SK-N-SH (cell line): Measurements from ENCODE around the gene UCK2. TPM values are rescaled to one million over a fixed set of nuclear protein-coding genes. Genes with fewer than 3 reads are reported as not detected.

Source experiments
- CTCF ChIA-PET: fragments of 300-600, 350-600 bp; formaldehyde crosslinking; extraction: SDS; loops from one replicate; lab custom pipeline; 2021; lab: Yijun Ruan, JAX
- POLR2A ChIA-PET: fragments of 350-600 bp; sonication (Branson Sonifier 250); formaldehyde crosslinking; extraction: SDS; loops from one replicate; lab custom pipeline; 2020; ENCODE audit warnings: antibody characterized with exemption, inconsistent platforms; lab: Yijun Ruan, JAX
- DNase-seq: peaks from one replicate; pipeline ENCODE4 v3.0.0; 2012
- H2AFZ ChIP-seq: fragments of 200-600 bp; sonication (generic); 2 replicates; pipeline ENCODE4 v1.8.1; 2016; ENCODE audit warnings: antibody characterized with exemption, mild to moderate bottlenecking, low read depth
- H3F3A ChIP-seq: fragments of 200-600 bp; sonication (generic); replicated peaks from 2 replicates; pipeline ENCODE3; 2016; ENCODE audit warnings: antibody characterized with exemption, mild to moderate bottlenecking; ENCODE audit not compliant: insufficient read depth
- H3K27ac ChIP-seq, 2 experiments: fragments of 200-500 bp in 1 of 2; fragments of 200-600 bp in 1 of 2; sonication (Bioruptor generic) in 1 of 2; sonication (generic), shearing (Covaris generic) in 1 of 2; 2 replicates each; pipeline versions ENCODE4 v1.5.1 to v1.6.1; 2014 to 2016; ENCODE audit warnings: low read depth in 2 of 2, inconsistent platforms in 1 of 2, low read length in 1 of 2, mild to moderate bottlenecking in 1 of 2, mixed read lengths in 1 of 2
- H3K27me3 ChIP-seq: fragments of 200-600 bp; sonication (generic), shearing (Covaris generic); 2 replicates; pipeline ENCODE4 v1.6.1; 2016; ENCODE audit warnings: mixed run types; ENCODE audit not compliant: insufficient read depth
- H3K36me3 ChIP-seq, 2 experiments: fragments of 200-500 bp in 1 of 2; fragments of 200-600 bp in 1 of 2; sonication (Bioruptor generic) in 1 of 2; sonication (generic) in 1 of 2; replicated peaks in 1 of 2; 2 replicates each; pipeline versions ENCODE3 to v1.5.1; 2014 to 2016; ENCODE audit warnings: low read length in 1 of 2, mild to moderate bottlenecking in 1 of 2; ENCODE audit not compliant: insufficient read depth in 2 of 2, control insufficient read depth in 1 of 2
- H3K4me1 ChIP-seq, 2 experiments: fragments of 200-500 bp in 1 of 2; fragments of 200-600 bp in 1 of 2; sonication (Bioruptor generic) in 1 of 2; sonication (generic), shearing (Covaris generic) in 1 of 2; 2 replicates each; pipeline versions ENCODE4 v1.5.1 to v1.6.1; 2014 to 2016; ENCODE audit warnings: low read depth in 1 of 2, low read length in 1 of 2, mixed run types in 1 of 2; ENCODE audit not compliant: insufficient read depth in 2 of 2, control insufficient read depth in 1 of 2
- H3K4me2 ChIP-seq: fragments of 200-600 bp; sonication (generic), shearing (Covaris generic); 2 replicates; pipeline ENCODE4 v1.6.1; 2017; ENCODE audit warnings: mixed run types
- H3K4me3 ChIP-seq, 2 experiments: fragments of 200-500 bp in 1 of 2; fragments of 200-600 bp in 1 of 2; sonication (Bioruptor generic) in 1 of 2; sonication (generic), shearing (Covaris generic) in 1 of 2; 2 replicates each; pipeline versions ENCODE4 v1.5.1 to v1.8.1; 2014 to 2016; ENCODE audit warnings: low read depth in 2 of 2, inconsistent platforms in 1 of 2, low read length in 1 of 2, mild to moderate bottlenecking in 1 of 2, mixed read lengths in 1 of 2, moderate library complexity in 1 of 2
- H3K79me2 ChIP-seq: fragments of 200-600 bp; sonication (generic); 2 replicates; pipeline ENCODE4 v1.8.1; 2017; ENCODE audit warnings: mild to moderate bottlenecking; ENCODE audit not compliant: insufficient read depth
- H3K9ac ChIP-seq: fragments of 200-600 bp; sonication (generic); 2 replicates; pipeline ENCODE4 v1.6.1; 2017; ENCODE audit warnings: mixed run types
- H3K9me2 ChIP-seq: fragments of 200-600 bp; sonication (generic); 2 replicates; pipeline ENCODE4 v1.6.1; 2017; ENCODE audit warnings: mixed run types
- H3K9me3 ChIP-seq: fragments of 200-600 bp; sonication (generic); 2 replicates; pipeline ENCODE4 v1.6.1; 2017; ENCODE audit warnings: mixed run types, mild to moderate bottlenecking, moderate library complexity
- H4K20me1 ChIP-seq: fragments of 200-600 bp; sonication (generic); 2 replicates; pipeline ENCODE4 v1.6.1; 2017; ENCODE audit warnings: mild to moderate bottlenecking, mixed run types; ENCODE audit not compliant: insufficient read depth
- ELF1 ChIP-seq: IDR thresholded peaks from 2 replicates; pipeline ENCODE4 v1.4.0; 2012
- EP300 ChIP-seq, 2 experiments: IDR thresholded peaks; 2 replicates each; pipeline versions ENCODE4 v1.4.0 to v1.6.1; 2012; ENCODE audit warnings: borderline replicate concordance in 1 of 2, low read depth in 1 of 2, low read length in 1 of 2
- EZH2phosphoT487 ChIP-seq: fragments of 200-600 bp; sonication (generic); IDR thresholded peaks from 2 replicates; pipeline ENCODE4 v1.6.1; 2017; ENCODE audit warnings: low read depth, mixed run types, mild to moderate bottlenecking, antibody characterized with exemption, moderate library complexity, borderline replicate concordance
- FOXJ3 ChIP-seq: sonication (generic); formaldehyde crosslinking; IDR thresholded peaks from 2 replicates; pipeline ENCODE4 v1.5.1; 2020; ENCODE audit warnings: mild to moderate bottlenecking, missing genetic modification reagents
- JUND ChIP-seq: IDR thresholded peaks from 2 replicates; pipeline ENCODE4 v1.4.0; 2012
- MEF2A ChIP-seq: IDR thresholded peaks from 2 replicates; pipeline ENCODE4 v1.4.0; 2012; ENCODE audit warnings: low read depth, borderline replicate concordance
- MXI1 ChIP-seq: IDR thresholded peaks from 2 replicates; pipeline ENCODE4 v1.6.1; 2012; ENCODE audit warnings: mild to moderate bottlenecking, low read depth, low read length, improper control_type of control experiment
- NFIC ChIP-seq: IDR thresholded peaks from 2 replicates; pipeline ENCODE4 v1.4.0; 2012; ENCODE audit warnings: borderline replicate concordance
- NRF1 ChIP-seq: IDR thresholded peaks from 2 replicates; pipeline ENCODE4 v1.6.1; 2012; ENCODE audit warnings: low read depth, mild to moderate bottlenecking, low read length
- RAD21 ChIP-seq: IDR thresholded peaks from 2 replicates; pipeline ENCODE4 v1.6.1; 2012; ENCODE audit warnings: mild to moderate bottlenecking, low read length
- RFX5 ChIP-seq: IDR thresholded peaks from 2 replicates; pipeline ENCODE4 v1.6.1; 2012; ENCODE audit warnings: mild to moderate bottlenecking, improper control_type of control experiment, low read length
- RXRA ChIP-seq: IDR thresholded peaks from 2 replicates; pipeline ENCODE4 v1.4.0; 2012; ENCODE audit warnings: low read depth, mild to moderate bottlenecking, borderline replicate concordance
- SMC3 ChIP-seq: IDR thresholded peaks from 2 replicates; pipeline ENCODE4 v1.6.1; 2012; ENCODE audit warnings: low read depth, low read length, improper control_type of control experiment
- TCF12 ChIP-seq: IDR thresholded peaks from 2 replicates; pipeline ENCODE4 v1.4.0; 2012
- WGBS: methylation state at CpG from one replicate; pipeline ENCODE4 v1.1.6; 2017; ENCODE audit warnings: low lambda C conversion rate; 5-methylcytosine and 5-hydroxymethylcytosine counted together
- polyA plus RNA-seq, 3 experiments: library from polyadenylated mRNA; depleted of rRNA; stranded (reverse); fragments of >200 nt; gene quantifications; 2 replicates each; pipeline ENCODE4 v1.2.3, GENCODE V29; 2012
- TF ChIP-seq, protein P1 (sequence below): fragments of 200-600 bp; sonication (generic); IDR thresholded peaks from 2 replicates; pipeline ENCODE4 v1.6.1; 2017; ENCODE audit warnings: antibody characterized with exemption, mild to moderate bottlenecking, moderate library complexity
- TF ChIP-seq, protein P2 (sequence below): IDR thresholded peaks from 2 replicates; pipeline ENCODE4 v1.4.0; 2012; ENCODE audit warnings: low read depth
- TF ChIP-seq, protein P3 (sequence below): fragments of 150-350 bp; IDR thresholded peaks from 2 replicates; pipeline ENCODE4 v1.6.1; 2016; ENCODE audit warnings: mild to moderate bottlenecking, low read depth, low read length
- TF ChIP-seq, protein P4 (sequence below): IDR thresholded peaks from 2 replicates; pipeline ENCODE4 v1.4.0; 2012; ENCODE audit warnings: low read depth, borderline replicate concordance

UCK2 gene
- polyA plus RNA-seq, 1 of the 3 experiments (the other 2 are of a cell fraction), result 53.7 TPM

DNA sequence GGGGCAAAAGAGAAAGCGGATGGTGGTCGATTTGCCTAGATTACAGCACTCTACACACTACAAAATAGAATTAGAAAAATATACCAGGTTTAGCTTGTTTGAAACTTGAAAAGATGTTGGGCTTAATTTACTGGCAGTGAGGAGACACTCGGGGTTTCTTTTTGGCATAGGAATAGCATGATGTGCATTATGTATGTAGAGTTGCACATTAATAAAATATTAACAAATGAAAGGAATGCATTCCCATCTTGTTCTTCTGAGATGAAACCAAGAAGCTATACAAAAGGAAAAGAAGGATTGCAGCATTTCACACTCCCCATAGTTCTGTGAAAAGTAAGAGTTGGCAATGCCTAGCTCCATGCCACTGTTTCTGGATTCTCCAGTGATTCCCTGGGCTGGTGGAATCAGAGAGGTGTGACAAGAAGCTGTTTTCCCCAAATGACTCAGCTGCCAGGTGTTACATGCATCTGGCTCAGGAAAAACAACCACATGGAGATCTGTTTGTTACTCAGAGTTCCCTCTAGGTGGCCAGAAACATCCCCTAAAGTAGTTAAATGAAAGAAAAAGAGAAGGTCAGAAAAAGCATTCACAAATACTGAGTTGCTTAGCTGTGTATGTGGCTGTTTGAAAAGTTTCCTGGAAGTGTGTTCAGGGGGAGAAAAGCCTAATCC is 115.6 kb downstream of the UCK2 start:
- Histone ChIP-seq H3K4me2 (no peak overlapping the region), H3K27ac (no peak overlapping the region), H3K9me2 (no peaks in the 10 kb centered on the region), H3F3A (no peaks in the 10 kb centered on the region), H3K36me3 (no peaks in the 10 kb centered on the region), H2AFZ (no peak overlapping the region), H3K4me3 (no peak overlapping the region), H3K79me2 (no peaks in the 10 kb centered on the region), H4K20me1 (no peaks in the 10 kb centered on the region), H3K9me3 (no peaks in the 10 kb centered on the region), H3K27me3 (no peaks in the 10 kb centered on the region), H3K4me1 (no peaks in the 10 kb centered on the region), H3K9ac (no peak overlapping the region)
- ChIA-PET POLR2A (no interaction called here), CTCF (interaction anchor here (1.2 to 1.8 kb wide), 4 partner anchors 15 to 536 kb away, joined by 3 to 5 read pairs (median 4); no protein-coding TSS in a partner anchor)
- no peak for DNase-seq
- WGBS, result 25% methylated on average over 3 of the region's 3 CpGs
- TF ChIP-seq, protein P1, sequence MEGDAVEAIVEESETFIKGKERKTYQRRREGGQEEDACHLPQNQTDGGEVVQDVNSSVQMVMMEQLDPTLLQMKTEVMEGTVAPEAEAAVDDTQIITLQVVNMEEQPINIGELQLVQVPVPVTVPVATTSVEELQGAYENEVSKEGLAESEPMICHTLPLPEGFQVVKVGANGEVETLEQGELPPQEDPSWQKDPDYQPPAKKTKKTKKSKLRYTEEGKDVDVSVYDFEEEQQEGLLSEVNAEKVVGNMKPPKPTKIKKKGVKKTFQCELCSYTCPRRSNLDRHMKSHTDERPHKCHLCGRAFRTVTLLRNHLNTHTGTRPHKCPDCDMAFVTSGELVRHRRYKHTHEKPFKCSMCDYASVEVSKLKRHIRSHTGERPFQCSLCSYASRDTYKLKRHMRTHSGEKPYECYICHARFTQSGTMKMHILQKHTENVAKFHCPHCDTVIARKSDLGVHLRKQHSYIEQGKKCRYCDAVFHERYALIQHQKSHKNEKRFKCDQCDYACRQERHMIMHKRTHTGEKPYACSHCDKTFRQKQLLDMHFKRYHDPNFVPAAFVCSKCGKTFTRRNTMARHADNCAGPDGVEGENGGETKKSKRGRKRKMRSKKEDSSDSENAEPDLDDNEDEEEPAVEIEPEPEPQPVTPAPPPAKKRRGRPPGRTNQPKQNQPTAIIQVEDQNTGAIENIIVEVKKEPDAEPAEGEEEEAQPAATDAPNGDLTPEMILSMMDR, result no peak
- TF ChIP-seq, protein P2, sequence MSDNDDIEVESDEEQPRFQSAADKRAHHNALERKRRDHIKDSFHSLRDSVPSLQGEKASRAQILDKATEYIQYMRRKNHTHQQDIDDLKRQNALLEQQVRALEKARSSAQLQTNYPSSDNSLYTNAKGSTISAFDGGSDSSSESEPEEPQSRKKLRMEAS, result no peak
- TF ChIP-seq EZH2phosphoT487 (no peak), RFX5 (no peak), RAD21 (no peak), MXI1 (no peak), RXRA (no peak), FOXJ3 (CRISPR knock-in tag) (no peak), NFIC (no peak), ELF1 (no peak), NRF1 (no peak), SMC3 (no peak), EP300 (IDR thresholded peaks at IDR 0.05; ENCODE audit: borderline replicate concordance in 1 of 2, low read depth in 1 of 2, low read length in 1 of 2) (no peak), TCF12 (no peak), MEF2A (no peak), JUND (no peak)
- TF ChIP-seq, protein P3, sequence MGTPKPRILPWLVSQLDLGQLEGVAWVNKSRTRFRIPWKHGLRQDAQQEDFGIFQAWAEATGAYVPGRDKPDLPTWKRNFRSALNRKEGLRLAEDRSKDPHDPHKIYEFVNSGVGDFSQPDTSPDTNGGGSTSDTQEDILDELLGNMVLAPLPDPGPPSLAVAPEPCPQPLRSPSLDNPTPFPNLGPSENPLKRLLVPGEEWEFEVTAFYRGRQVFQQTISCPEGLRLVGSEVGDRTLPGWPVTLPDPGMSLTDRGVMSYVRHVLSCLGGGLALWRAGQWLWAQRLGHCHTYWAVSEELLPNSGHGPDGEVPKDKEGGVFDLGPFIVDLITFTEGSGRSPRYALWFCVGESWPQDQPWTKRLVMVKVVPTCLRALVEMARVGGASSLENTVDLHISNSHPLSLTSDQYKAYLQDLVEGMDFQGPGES, result no peak
- TF ChIP-seq, protein P4, sequence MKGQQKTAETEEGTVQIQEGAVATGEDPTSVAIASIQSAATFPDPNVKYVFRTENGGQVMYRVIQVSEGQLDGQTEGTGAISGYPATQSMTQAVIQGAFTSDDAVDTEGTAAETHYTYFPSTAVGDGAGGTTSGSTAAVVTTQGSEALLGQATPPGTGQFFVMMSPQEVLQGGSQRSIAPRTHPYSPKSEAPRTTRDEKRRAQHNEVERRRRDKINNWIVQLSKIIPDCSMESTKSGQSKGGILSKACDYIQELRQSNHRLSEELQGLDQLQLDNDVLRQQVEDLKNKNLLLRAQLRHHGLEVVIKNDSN, result no peak
